OCI-LY3 (cell line): Measurements from ENCODE around the gene ZFYVE28.

Experiments used
- H2AFZ ChIP-seq: fragments of 200-600, 300-600 bp; shearing (Covaris generic); 2 replicates; pipeline ENCODE4 v1.6.0; 2014; ENCODE audit warnings: antibody characterized with exemption, low read depth, low read length
- H3K27ac ChIP-seq: fragments of 200-600, 300-600 bp; sonication (generic); 2 replicates; pipeline ENCODE4 v1.5.1; 2014; ENCODE audit warnings: mild to moderate bottlenecking, low read length, moderate library complexity, mixed read lengths
- H3K27me3 ChIP-seq: fragments of 200-600, 300-600 bp; sonication (generic); 2 replicates; pipeline ENCODE4 v1.6.1; 2014; ENCODE audit warnings: low read depth, low read length, mixed read lengths
- H3K36me3 ChIP-seq: fragments of 200-600, 300-600 bp; sonication (generic); replicated peaks from 2 replicates; pipeline ENCODE3; 2014; ENCODE audit warnings: low read depth, low read length, mixed read lengths
- H3K4me1 ChIP-seq: fragments of 300-600, 200-600 bp; sonication (generic); 2 replicates; pipeline ENCODE4 v1.6.1; 2014; ENCODE audit warnings: low read length, mixed read lengths
- H3K4me2 ChIP-seq: fragments of 200-600, 300-600 bp; sonication (generic); 2 replicates; pipeline ENCODE4 v1.6.1; 2014; ENCODE audit warnings: low read length, mixed read lengths
- H3K4me3 ChIP-seq: fragments of 300-600, 200-600 bp; sonication (generic); 2 replicates; pipeline ENCODE4 v1.5.1; 2014; ENCODE audit warnings: antibody characterized with exemption, mild to moderate bottlenecking, low read length, moderate library complexity
- H3K79me2 ChIP-seq: fragments of 300-600, 200-600 bp; shearing (Covaris generic); 2 replicates; pipeline ENCODE4 v1.6.1; 2014; ENCODE audit warnings: mild to moderate bottlenecking, low read length, mixed read lengths
- H3K9ac ChIP-seq: fragments of 300-600, 200-600 bp; shearing (Covaris generic); 2 replicates; pipeline ENCODE4 v1.6.0; 2014; ENCODE audit warnings: mild to moderate bottlenecking, low read length, moderate library complexity
- H3K9me3 ChIP-seq: fragments of 200-600, 300-600 bp; shearing (Covaris generic); 2 replicates; pipeline ENCODE4 v1.6.1; 2014; ENCODE audit warnings: low read length, mixed read lengths; ENCODE audit not compliant: insufficient read depth
- H4K20me1 ChIP-seq: fragments of 200-600, 300-600 bp; sonication (generic); 2 replicates; pipeline ENCODE4 v1.6.1; 2016; ENCODE audit warnings: low read length, mixed read lengths; ENCODE audit not compliant: insufficient read depth
- EZH2phosphoT487 ChIP-seq: fragments of 200-600 bp; shearing (Covaris generic); IDR thresholded peaks from 2 replicates; pipeline ENCODE4 v1.6.1; 2018; ENCODE audit warnings: antibody characterized with exemption, mixed run types, low read depth
- TF ChIP-seq, protein P1 (sequence below): fragments of 200-600, 300-600 bp; sonication (generic); IDR thresholded peaks from 2 replicates; pipeline ENCODE4 v1.5.1; 2014; ENCODE audit warnings: antibody characterized with exemption, low read length, low read depth

The ZFYVE28 gene

DNA sequence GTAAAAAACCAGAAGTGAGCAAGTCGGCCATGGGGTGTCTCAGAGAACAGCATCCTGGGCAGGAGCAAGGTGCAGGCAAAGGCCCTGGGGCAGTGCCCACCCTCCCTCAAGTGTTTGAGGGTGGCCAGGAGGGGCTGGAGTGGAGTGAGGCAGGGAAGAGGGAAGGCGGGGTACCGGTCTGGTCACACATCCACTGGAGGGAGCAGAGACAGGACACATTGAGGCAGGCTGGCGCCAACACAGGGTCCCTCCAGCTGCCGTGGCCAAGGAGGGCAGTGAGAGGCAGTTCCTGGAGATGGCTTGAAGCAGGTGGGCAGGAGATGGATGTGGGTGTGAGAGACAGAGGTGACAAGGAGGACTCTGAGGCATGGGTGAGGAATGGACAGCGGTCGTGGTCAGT lies 30.1 kb upstream of the ZFYVE28 start:
- Histone ChIP-seq H3K27me3 (peaks cover 10% of the 10 kb centered on the region; the same call in 1 of the 2 replicates), H4K20me1 (no peaks in the 10 kb centered on the region), H2AFZ (no peak overlapping the region), H3K9me3 (no peaks in the 10 kb centered on the region), H3K4me1 (peaks cover 11% of the 10 kb centered on the region), H3K4me3 (no peak overlapping the region), H3K36me3 (no peaks in the 10 kb centered on the region), H3K4me2 (no peak overlapping the region), H3K27ac (no peak overlapping the region), H3K79me2 (no peaks in the 10 kb centered on the region), H3K9ac (no peak overlapping the region)
- TF ChIP-seq, protein P1, sequence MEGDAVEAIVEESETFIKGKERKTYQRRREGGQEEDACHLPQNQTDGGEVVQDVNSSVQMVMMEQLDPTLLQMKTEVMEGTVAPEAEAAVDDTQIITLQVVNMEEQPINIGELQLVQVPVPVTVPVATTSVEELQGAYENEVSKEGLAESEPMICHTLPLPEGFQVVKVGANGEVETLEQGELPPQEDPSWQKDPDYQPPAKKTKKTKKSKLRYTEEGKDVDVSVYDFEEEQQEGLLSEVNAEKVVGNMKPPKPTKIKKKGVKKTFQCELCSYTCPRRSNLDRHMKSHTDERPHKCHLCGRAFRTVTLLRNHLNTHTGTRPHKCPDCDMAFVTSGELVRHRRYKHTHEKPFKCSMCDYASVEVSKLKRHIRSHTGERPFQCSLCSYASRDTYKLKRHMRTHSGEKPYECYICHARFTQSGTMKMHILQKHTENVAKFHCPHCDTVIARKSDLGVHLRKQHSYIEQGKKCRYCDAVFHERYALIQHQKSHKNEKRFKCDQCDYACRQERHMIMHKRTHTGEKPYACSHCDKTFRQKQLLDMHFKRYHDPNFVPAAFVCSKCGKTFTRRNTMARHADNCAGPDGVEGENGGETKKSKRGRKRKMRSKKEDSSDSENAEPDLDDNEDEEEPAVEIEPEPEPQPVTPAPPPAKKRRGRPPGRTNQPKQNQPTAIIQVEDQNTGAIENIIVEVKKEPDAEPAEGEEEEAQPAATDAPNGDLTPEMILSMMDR, result no peak
- no peak for TF ChIP-seq EZH2phosphoT487

DNA sequence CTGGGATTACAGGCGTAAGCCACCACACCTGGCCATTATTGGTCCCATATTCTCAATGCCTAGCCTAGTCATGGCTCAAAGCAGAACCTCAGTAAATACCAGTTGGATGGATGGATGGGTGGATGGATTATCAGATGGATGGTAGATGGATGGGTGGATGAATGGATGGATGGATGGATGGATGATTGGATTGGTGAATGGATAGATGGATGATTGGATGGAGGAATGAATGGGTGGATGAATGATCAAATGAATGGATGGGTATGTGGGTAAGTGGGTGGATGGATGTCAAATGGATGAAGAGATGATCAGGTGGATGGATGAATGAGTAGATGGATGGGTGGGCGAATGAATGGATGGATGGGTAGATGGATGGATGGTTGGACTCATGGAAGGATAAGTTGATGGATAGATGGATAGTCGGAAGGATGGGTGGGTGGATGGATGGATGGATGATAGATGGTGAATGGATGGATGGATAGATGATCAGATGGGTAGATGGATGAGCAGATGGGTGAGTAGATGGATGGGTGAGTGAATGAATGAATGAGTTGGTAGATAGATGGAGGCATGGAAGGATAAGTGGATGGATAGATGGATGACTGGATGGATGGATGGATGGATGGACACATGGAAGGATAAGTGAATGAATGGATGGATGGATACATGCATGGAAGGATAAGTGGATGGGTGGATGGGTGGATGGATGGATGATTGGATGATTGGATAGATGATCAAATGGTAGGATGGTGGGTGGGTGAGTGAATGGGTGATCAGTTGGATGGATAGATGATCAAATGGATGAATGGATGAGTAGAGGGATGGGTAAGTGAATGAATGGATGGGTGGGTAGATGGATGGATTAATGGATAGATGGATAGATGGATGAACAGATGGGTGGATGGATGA lies 28.5 kb upstream of the ZFYVE28 start:
- no peak overlapping the region for H3K4me3 ChIP-seq
- no peak overlapping the region for H3K9ac ChIP-seq
- H3K36me3 ChIP-seq, result no peaks in the 10 kb centered on the region
- no peak overlapping the region for H3K4me2 ChIP-seq
- peaks cover 10% of the 10 kb centered on the region; the same call in 1 of the 2 replicates for H3K27me3 ChIP-seq
- H3K27ac ChIP-seq, result no peak overlapping the region
- no peak overlapping the region for H2AFZ ChIP-seq
- H4K20me1 ChIP-seq, result no peaks in the 10 kb centered on the region
- peaks cover 14% of the 10 kb centered on the region for H3K4me1 ChIP-seq
- no peaks in the 10 kb centered on the region for H3K79me2 ChIP-seq
- H3K9me3 ChIP-seq, result no peaks in the 10 kb centered on the region
- TF ChIP-seq EZH2phosphoT487, result no peak
- TF ChIP-seq, protein P1, result no peak

DNA sequence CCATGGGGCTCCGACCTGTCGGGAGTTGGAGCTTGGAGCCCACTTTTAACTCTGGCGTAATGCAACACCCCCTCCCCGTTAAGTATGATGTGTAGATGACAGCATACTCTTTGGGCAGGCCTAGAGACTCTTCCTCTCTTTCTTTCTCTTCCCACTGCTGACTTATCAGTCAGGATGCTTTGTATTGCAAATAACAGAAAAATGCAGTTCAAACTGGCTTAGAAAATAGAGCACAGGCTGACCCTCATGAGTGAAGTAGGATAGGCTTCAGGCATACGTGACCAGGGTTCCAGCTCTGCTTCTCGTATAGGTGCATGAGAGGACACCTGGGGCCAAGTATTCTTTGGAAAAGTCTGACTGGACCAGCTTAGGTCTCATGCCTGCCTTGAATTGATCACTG lies 27.1 kb upstream of the ZFYVE28 start:
- Histone ChIP-seq H3K4me3 (no peak overlapping the region), H3K4me1 (peaks cover 21% of the 10 kb centered on the region), H2AFZ (no peak overlapping the region), H3K27me3 (peaks cover 3% of the 10 kb centered on the region; the same call in 1 of the 2 replicates), H3K79me2 (no peaks in the 10 kb centered on the region), H3K36me3 (no peaks in the 10 kb centered on the region), H3K9ac (no peak overlapping the region), H3K27ac (no peak overlapping the region), H3K9me3 (no peaks in the 10 kb centered on the region), H3K4me2 (no peak overlapping the region), H4K20me1 (no peaks in the 10 kb centered on the region)
- TF ChIP-seq, protein P1, result no peak
- no peak for TF ChIP-seq EZH2phosphoT487

DNA sequence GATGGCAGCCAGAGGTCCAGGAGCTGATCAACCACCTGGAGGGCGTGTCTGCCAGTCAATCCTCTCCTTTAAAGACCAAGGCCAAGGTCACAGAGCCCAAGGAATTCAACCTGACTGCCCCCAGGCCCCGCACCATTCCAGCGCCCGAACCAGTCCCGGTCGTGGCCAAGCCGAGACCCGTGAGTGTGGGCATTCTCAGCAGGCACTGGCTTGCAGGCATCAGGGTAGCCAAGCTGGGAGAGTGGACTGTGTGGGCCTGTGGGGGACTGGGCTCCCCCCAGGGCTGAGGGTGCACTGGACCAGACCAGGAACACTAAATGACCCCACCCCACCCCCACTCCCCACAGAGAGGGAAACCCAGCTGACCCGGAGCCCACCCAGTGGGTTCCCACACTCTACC lies 26.7 kb upstream of the ZFYVE28 start:
- H3K4me1 ChIP-seq, result peaks cover 16% of the 10 kb centered on the region
- H3K9me3 ChIP-seq, result no peaks in the 10 kb centered on the region
- H4K20me1 ChIP-seq, result no peaks in the 10 kb centered on the region
- no peak overlapping the region for H2AFZ ChIP-seq
- H3K4me3 ChIP-seq, result no peak overlapping the region
- no peaks in the 10 kb centered on the region for H3K27me3 ChIP-seq
- H3K4me2 ChIP-seq, result no peak overlapping the region
- no peaks in the 10 kb centered on the region for H3K36me3 ChIP-seq
- no peaks in the 10 kb centered on the region for H3K79me2 ChIP-seq
- H3K27ac ChIP-seq, result no peak overlapping the region
- H3K9ac ChIP-seq, result no peak overlapping the region
- TF ChIP-seq, protein P1, result no peak
- no peak for TF ChIP-seq EZH2phosphoT487
